Fibroblast of pulmonary artery (primary cell): ENCODE results near the gene PIK3CB.
"Not testable (repeated sequence)": the region's sequence is repeated elsewhere in the genome, so short reads cannot be mapped to it uniquely, and the experiment has no call there.

Experiments
- DNase-seq: peaks from one replicate; pipeline ENCODE4 v3.0.0-alpha.2; 2010; ENCODE audit warnings: low read depth
- H3K4me3 ChIP-seq: replicated peaks from 2 replicates; pipeline ENCODE4 v1.5.1; 2011; ENCODE audit warnings: low read depth, mild to moderate bottlenecking, control low read depth, low read length, moderate library complexity
- TF ChIP-seq, protein P1 (sequence below): IDR thresholded peaks from 2 replicates; pipeline ENCODE4 v1.5.1; 2011; ENCODE audit warnings: mild to moderate bottlenecking, control low read depth, low read length, inconsistent platforms; ENCODE audit errors: missing control alignments

The PIK3CB gene

GRCh38 chr3:138817695-138818094 is 17.0 kb downstream of the PIK3CB start:
- no peak for DNase-seq
- TF ChIP-seq, protein P1, sequence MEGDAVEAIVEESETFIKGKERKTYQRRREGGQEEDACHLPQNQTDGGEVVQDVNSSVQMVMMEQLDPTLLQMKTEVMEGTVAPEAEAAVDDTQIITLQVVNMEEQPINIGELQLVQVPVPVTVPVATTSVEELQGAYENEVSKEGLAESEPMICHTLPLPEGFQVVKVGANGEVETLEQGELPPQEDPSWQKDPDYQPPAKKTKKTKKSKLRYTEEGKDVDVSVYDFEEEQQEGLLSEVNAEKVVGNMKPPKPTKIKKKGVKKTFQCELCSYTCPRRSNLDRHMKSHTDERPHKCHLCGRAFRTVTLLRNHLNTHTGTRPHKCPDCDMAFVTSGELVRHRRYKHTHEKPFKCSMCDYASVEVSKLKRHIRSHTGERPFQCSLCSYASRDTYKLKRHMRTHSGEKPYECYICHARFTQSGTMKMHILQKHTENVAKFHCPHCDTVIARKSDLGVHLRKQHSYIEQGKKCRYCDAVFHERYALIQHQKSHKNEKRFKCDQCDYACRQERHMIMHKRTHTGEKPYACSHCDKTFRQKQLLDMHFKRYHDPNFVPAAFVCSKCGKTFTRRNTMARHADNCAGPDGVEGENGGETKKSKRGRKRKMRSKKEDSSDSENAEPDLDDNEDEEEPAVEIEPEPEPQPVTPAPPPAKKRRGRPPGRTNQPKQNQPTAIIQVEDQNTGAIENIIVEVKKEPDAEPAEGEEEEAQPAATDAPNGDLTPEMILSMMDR, result no peak

DNA sequence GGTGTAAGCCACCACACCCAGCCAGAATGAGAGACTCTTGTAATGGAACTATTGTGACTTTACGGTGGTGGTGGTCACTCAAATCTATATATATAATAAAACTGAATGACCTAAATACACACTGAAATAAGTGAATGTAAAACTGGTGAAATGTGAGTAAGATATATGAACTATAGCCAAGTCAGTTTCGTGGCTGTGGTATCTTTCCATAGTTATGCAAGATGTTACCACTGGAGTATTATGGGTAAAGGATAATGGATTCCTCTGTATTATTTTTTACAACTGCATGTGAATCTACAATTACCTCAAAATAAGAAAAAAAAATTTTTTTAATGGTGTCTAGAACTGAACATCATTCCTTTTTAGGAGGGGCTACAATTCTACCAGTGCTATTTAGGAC is 21.9 kb downstream of the PIK3CB start:
- no peak overlapping the region for H3K4me3 ChIP-seq
- DNase-seq, result peak; percentile 55
- TF ChIP-seq, protein P1, result no peak

More at GRCh38 chr3:138817695-138818094, 17.0 kb downstream of the PIK3CB start:
- no peak overlapping the region for H3K4me3 ChIP-seq

- TF ChIP-seq, protein P1, result no peak
- no peak for DNase-seq
- no peak overlapping the region for H3K4me3 ChIP-seq
Observed at GRCh38 chr3:138809500-138810256, 25.1 kb downstream of the PIK3CB start.

DNA sequence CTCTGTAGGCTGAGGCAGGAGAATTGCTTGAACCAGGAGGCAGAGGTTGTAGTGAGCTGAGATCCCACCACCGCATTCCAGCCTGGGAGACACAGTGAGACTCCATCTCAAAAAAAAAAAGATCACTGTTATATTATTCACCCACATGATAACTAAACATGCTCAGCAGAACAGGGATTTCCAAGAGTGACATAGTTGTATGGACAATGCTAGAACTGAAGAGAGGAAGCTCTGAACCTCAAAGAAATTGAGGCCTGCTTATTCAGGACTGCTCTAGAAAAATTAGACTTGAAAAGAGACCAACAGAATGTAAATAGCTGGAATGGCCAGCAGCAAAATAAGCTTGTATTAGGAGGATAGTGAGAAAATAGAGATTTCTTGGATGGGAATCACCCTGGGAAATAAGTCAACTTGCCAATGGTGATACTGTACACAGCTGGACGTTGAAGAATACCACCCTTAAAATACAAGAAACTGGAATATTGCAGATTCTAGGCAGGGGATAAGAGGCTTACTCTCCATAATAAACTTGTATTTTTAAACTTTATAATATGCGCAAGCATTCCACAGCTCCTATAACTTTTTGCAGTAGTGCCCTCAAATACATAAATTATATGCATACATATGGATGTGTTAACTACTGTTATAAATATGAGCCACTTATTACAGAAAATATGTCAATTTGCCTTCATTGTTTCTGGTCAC is 28.2 kb downstream of the PIK3CB start:
- TF ChIP-seq, protein P1, result no peak
- DNase-seq, result no peak
- no peak overlapping the region for H3K4me3 ChIP-seq

DNA sequence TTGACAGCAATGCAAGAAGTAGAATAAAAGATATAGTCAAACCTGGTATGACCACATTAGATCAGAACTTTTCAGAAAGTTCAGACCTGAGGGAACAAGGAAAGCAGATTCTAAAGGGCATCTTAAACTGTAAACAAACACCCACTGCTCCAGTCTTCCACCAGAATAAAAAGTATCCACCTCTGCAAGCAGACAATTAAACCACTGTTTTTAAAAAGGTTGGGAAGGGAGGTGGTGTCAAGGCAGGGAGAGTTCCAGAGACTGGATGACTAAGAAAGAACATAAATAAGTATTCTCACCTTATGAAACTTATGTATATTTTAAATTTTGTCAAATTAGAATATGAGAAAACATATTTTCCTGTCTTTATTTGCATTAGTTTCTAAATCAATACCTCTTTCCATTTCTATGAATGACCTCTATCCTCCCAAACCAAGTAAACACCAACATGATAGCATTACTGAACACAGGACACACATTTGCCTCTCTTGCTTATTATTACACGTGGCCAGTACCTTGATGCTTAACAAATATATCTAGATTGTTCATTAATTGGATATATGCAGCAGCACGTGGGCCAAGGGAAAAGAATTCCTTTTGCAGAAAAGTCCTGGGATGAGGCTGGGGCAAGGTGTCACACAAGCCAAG is 31.6 kb downstream of the PIK3CB start:
- TF ChIP-seq, protein P1, result no peak
- no peak overlapping the region for H3K4me3 ChIP-seq
- no peak for DNase-seq

- not testable (repeated sequence) for DNase-seq, H3K4me3 ChIP-seq
Observed at GRCh38 chr3:138802223-138802622, 32.5 kb downstream of the PIK3CB start.

- DNase-seq, result no peak
- TF ChIP-seq, protein P1, result no peak
- H3K4me3 ChIP-seq, result no peak overlapping the region
Observed at GRCh38 chr3:138801792-138802191, 32.9 kb downstream of the PIK3CB start.
